ENCODE measurements around the gene GPR37.
A peak's percentile ranks its signal among the peaks of the same experiment; 100 is the strongest.

Gene GPR37

DNA sequence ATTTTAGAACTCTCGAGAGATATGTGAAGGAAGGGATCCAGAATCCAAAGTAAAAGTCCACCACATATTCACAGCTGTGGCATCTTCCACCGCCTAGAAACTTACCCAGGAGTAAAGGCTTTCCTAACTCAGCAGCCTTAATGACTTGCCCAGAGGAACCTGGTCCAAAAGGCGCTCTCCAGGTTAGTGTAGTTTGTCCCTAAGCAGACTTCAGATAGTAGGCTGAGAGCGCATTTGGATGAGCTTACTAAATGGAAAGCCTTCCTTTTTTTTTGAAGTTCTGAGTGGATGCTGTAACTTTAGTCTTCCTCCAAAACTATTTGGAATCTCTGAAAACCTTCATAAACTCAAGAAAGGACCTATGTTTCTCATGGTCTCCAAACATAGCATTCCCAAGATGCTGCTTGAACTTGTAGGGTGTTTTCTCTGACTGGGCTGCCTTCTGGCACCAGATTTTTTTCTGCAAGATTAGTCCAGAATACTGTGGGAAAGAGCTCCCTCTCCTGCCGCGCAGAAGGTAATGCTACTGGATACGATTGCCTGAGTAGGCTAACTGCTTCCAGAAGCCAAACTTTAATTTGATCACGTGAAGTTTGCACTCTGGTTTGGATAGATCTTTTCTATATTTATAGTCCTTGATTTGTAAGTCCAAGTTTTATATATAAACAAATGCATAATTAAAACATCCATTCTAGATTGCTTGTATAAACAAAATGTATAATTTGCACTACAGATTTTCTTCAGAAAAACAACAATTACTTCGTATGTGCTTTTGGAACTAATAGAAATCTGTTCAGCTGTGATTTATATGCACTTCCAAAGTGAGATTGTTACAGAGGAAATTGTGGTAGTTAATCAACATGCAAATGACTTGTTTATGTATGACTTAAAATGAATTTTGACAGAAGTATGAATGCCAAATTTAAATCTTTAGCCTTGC, 19.6 kb upstream of the GPR37 start:
- peak; percentile 99 for ATAC-seq
- TF ChIP-seq GLIS3 (CRISPR knock-in tag; IDR thresholded peaks at IDR 0.05): no peak
- TF ChIP-seq, protein P1, sequence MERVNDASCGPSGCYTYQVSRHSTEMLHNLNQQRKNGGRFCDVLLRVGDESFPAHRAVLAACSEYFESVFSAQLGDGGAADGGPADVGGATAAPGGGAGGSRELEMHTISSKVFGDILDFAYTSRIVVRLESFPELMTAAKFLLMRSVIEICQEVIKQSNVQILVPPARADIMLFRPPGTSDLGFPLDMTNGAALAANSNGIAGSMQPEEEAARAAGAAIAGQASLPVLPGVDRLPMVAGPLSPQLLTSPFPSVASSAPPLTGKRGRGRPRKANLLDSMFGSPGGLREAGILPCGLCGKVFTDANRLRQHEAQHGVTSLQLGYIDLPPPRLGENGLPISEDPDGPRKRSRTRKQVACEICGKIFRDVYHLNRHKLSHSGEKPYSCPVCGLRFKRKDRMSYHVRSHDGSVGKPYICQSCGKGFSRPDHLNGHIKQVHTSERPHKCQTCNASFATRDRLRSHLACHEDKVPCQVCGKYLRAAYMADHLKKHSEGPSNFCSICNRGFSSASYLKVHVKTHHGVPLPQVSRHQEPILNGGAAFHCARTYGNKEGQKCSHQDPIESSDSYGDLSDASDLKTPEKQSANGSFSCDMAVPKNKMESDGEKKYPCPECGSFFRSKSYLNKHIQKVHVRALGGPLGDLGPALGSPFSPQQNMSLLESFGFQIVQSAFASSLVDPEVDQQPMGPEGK (CRISPR knock-in tag; IDR thresholded peaks at IDR 0.05; ENCODE audit: borderline replicate concordance): no peak
- no peak for TF ChIP-seq ISL1 (CRISPR knock-in tag; IDR thresholded peaks at IDR 0.05)
- 0 out of 2 replicates have a peak, but pooled peaks have one; percentile 11 for TF ChIP-seq TCF4 (CRISPR knock-in tag; IDR thresholded peaks at IDR 0.05; ENCODE audit: borderline replicate concordance)

DNA sequence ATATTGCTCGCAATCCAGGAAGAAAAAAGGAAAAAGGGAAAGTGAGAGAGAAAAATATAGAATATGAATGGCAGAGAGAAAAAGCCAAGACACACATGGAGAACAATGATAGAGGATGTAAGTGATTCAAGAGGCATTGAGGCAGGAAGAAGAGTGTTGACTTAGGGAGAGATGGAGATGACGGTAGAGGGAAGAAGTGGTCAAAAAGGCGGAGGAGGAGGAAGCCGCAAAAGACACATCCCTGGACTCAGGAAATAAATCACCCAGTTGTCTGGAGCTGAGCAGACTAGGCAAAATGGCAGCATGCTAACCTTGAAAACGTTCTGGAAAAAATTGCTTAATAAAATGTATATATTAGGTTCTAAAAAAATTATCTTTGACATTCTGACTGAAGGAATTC, 17.7 kb upstream of the GPR37 start:
- ATAC-seq: no peak
- TF ChIP-seq ZNF8 (CRISPR knock-in tag; IDR thresholded peaks at IDR 0.05) (no peak), ISL1 (CRISPR knock-in tag; IDR thresholded peaks at IDR 0.05) (no peak), BACH2 (CRISPR knock-in tag; IDR thresholded peaks at IDR 0.05; ENCODE audit: borderline replicate concordance) (no peak), ZFP3 (CRISPR knock-in tag; IDR thresholded peaks at IDR 0.05) (no peak), PPARA (CRISPR knock-in tag; IDR thresholded peaks at IDR 0.05; ENCODE audit: borderline replicate concordance) (no peak), ARNTL (CRISPR knock-in tag; IDR thresholded peaks at IDR 0.05; ENCODE audit: borderline replicate concordance, low read depth) (no peak), CSDC2 (CRISPR knock-in tag; IDR thresholded peaks at IDR 0.05) (no peak), RARB (CRISPR knock-in tag; IDR thresholded peaks at IDR 0.05) (no peak), ESRRG (CRISPR knock-in tag; IDR thresholded peaks at IDR 0.05) (no peak), SNAI2 (CRISPR knock-in tag; IDR thresholded peaks at IDR 0.05) (no peak), ZFP30 (CRISPR knock-in tag; IDR thresholded peaks at IDR 0.05) (no peak)
- TF ChIP-seq, protein P2, sequence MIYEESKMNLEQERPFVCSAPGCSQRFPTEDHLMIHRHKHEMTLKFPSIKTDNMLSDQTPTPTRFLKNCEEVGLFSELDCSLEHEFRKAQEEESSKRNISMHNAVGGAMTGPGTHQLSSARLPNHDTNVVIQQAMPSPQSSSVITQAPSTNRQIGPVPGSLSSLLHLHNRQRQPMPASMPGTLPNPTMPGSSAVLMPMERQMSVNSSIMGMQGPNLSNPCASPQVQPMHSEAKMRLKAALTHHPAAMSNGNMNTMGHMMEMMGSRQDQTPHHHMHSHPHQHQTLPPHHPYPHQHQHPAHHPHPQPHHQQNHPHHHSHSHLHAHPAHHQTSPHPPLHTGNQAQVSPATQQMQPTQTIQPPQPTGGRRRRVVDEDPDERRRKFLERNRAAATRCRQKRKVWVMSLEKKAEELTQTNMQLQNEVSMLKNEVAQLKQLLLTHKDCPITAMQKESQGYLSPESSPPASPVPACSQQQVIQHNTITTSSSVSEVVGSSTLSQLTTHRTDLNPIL (CRISPR knock-in tag; IDR thresholded peaks at IDR 0.05; ENCODE audit: low read depth): no peak
- TF ChIP-seq, protein P1 (CRISPR knock-in tag; IDR thresholded peaks at IDR 0.05; ENCODE audit: borderline replicate concordance): no peak

DNA sequence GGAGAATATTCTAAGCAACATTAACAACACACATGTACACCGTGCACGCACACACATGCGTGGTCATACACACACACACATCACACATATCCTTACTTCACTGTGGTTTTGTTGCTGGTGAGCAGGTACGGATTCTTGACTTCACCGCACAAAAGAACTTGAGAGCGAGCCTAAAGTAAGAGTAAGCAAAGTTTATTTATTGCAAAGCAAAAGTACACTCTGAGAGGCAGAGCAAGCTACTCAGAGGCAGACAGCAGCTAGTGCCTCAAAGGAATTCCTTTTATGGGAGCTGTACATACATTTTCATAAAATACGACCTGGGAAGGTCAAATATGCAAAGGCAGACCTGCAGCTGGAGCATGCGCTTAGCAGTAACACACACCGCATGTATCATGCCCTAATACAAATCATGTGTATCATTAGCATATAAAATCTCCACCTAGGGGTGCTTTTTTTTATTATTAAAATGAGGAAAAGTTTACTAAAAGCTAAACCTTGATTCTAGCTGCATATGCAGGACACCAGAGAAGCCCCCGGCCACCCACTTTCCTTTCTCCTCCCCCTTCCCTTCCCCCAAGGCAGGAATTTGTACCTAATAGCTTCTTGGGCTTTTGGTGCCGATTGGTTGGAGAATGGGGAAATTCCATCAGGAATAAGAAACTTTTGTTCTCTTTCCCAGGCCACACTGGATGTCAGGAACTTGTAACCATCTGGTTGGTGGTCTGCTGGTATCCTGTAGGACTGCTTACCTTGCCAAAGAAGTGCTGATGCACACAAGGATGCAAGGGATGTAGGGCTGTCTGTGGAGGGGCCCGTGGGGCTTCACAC, 16.5 kb upstream of the GPR37 start:
- TF ChIP-seq GLIS3 (CRISPR knock-in tag; IDR thresholded peaks at IDR 0.05) (no peak), TCF4 (CRISPR knock-in tag; IDR thresholded peaks at IDR 0.05; ENCODE audit: borderline replicate concordance) (no peak), SNAI2 (CRISPR knock-in tag; IDR thresholded peaks at IDR 0.05) (no peak)
- TF ChIP-seq, protein P3, sequence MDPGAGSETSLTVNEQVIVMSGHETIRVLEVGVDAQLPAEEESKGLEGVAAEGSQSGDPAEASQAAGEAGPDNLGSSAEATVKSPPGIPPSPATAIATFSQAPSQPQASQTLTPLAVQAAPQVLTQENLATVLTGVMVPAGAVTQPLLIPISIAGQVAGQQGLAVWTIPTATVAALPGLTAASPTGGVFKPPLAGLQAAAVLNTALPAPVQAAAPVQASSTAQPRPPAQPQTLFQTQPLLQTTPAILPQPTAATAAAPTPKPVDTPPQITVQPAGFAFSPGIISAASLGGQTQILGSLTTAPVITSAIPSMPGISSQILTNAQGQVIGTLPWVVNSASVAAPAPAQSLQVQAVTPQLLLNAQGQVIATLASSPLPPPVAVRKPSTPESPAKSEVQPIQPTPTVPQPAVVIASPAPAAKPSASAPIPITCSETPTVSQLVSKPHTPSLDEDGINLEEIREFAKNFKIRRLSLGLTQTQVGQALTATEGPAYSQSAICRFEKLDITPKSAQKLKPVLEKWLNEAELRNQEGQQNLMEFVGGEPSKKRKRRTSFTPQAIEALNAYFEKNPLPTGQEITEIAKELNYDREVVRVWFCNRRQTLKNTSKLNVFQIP (CRISPR knock-in tag; IDR thresholded peaks at IDR 0.05; ENCODE audit: borderline replicate concordance, low read depth): no peak
- ATAC-seq: no peak

DNA sequence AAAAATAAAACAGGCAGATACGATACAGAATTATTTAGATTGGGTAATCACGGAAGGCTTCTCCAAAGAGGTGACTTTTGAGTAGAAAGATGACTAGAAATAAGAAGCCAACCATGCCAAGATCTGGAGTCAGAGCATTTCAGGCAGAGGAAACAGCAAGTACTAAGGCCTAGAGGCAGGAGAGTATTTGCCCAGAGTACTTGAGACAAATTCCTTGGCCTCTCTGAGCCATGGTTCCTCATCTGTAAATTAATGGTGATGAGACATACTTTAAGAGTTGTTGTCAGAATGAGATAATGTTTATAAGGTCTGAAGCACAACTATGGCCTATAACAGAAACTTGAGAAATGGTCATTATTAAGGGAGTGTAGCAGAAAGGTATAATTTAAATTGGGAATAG, 15.8 kb upstream of the GPR37 start:
- ATAC-seq: no peak

More for the DNA sequence above, 15.8 kb upstream of the GPR37 start:
- TF ChIP-seq GLIS3 (CRISPR knock-in tag; IDR thresholded peaks at IDR 0.05) (no peak), ESRRG (CRISPR knock-in tag; IDR thresholded peaks at IDR 0.05) (no peak), BACH2 (CRISPR knock-in tag; IDR thresholded peaks at IDR 0.05; ENCODE audit: borderline replicate concordance) (no peak), ZC3H10 (CRISPR knock-in tag; IDR thresholded peaks at IDR 0.05) (no peak), RARB (CRISPR knock-in tag; IDR thresholded peaks at IDR 0.05) (no peak), ZNF565 (CRISPR knock-in tag; conservative IDR thresholded peaks at IDR 0.05; ENCODE audit: low read depth) (no peak)
- TF ChIP-seq, protein P4, sequence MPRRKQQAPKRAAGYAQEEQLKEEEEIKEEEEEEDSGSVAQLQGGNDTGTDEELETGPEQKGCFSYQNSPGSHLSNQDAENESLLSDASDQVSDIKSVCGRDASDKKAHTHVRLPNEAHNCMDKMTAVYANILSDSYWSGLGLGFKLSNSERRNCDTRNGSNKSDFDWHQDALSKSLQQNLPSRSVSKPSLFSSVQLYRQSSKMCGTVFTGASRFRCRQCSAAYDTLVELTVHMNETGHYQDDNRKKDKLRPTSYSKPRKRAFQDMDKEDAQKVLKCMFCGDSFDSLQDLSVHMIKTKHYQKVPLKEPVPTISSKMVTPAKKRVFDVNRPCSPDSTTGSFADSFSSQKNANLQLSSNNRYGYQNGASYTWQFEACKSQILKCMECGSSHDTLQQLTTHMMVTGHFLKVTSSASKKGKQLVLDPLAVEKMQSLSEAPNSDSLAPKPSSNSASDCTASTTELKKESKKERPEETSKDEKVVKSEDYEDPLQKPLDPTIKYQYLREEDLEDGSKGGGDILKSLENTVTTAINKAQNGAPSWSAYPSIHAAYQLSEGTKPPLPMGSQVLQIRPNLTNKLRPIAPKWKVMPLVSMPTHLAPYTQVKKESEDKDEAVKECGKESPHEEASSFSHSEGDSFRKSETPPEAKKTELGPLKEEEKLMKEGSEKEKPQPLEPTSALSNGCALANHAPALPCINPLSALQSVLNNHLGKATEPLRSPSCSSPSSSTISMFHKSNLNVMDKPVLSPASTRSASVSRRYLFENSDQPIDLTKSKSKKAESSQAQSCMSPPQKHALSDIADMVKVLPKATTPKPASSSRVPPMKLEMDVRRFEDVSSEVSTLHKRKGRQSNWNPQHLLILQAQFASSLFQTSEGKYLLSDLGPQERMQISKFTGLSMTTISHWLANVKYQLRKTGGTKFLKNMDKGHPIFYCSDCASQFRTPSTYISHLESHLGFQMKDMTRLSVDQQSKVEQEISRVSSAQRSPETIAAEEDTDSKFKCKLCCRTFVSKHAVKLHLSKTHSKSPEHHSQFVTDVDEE (CRISPR knock-in tag; IDR thresholded peaks at IDR 0.05): no peak
